Measurements from ENCODE around the gene STXBP3.

The STXBP3 gene

GRCh38 chr1:108808438-108808837 is 62.0 kb downstream of the STXBP3 start:
- peaks cover 43% of the 10 kb centered on the region for H3K36me3 ChIP-seq (ENCODE audit: control insufficient read depth, insufficient read depth, low read length)
- H3K9ac ChIP-seq (ENCODE audit: low read depth, low read length), result no peak overlapping the region

GRCh38 chr1:108811611-108812010 is 65.1 kb downstream of the STXBP3 start:
- Histone ChIP-seq H3K36me3 (ENCODE audit: control insufficient read depth, insufficient read depth, low read length) (peaks cover 23% of the 10 kb centered on the region), H3K4me3 (ENCODE audit: low read depth, low read length) (no peak overlapping the region), H3K27me3 (ENCODE audit: control insufficient read depth, insufficient read depth, low read length) (no peaks in the 10 kb centered on the region), H3K27ac (ENCODE audit: low read depth, low read length) (no peak overlapping the region), H3K4me1 (ENCODE audit: control insufficient read depth, insufficient read depth, low read length) (peaks cover 20% of the 10 kb centered on the region), H3K9ac (ENCODE audit: low read depth, low read length) (no peak overlapping the region), H3K9me3 (ENCODE audit: control insufficient read depth, insufficient read depth, low read length) (no peaks in the 10 kb centered on the region)

More at GRCh38 chr1:108808438-108808837, 62.0 kb downstream of the STXBP3 start:
- Histone ChIP-seq H3K27me3 (ENCODE audit: control insufficient read depth, insufficient read depth, low read length) (no peaks in the 10 kb centered on the region), H3K4me3 (ENCODE audit: low read depth, low read length) (no peak overlapping the region), H3K9me3 (ENCODE audit: control insufficient read depth, insufficient read depth, low read length) (no peaks in the 10 kb centered on the region), H3K4me1 (ENCODE audit: control insufficient read depth, insufficient read depth, low read length) (no peaks in the 10 kb centered on the region), H3K27ac (ENCODE audit: low read depth, low read length) (no peak overlapping the region)

DNA sequence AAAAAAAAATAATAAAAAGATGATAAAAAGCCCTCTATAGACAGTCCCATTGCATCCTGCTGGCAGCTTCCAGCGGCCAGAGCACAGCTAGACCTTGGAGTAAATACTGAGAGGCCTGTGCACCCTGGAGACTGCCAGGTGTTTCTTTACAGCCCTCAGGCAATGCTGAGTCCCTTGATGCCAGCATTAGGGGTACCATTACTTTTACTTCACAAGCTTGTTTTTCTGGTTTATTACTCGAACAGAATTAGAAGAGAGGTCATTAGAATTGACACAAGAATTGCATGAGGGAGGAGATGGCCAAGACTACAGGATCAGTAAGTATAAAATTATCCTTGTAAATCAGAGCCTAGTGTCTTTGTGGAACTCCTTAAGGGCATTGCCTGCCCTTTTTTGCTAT is 66.9 kb downstream of the STXBP3 start:
- Histone ChIP-seq H3K36me3 (ENCODE audit: control insufficient read depth, insufficient read depth, low read length) (peaks cover 15% of the 10 kb centered on the region), H3K27ac (ENCODE audit: low read depth, low read length) (no peak overlapping the region), H3K4me3 (ENCODE audit: low read depth, low read length) (no peak overlapping the region), H3K9me3 (ENCODE audit: control insufficient read depth, insufficient read depth, low read length) (no peaks in the 10 kb centered on the region), H3K9ac (ENCODE audit: low read depth, low read length) (no peak overlapping the region), H3K27me3 (ENCODE audit: control insufficient read depth, insufficient read depth, low read length) (no peaks in the 10 kb centered on the region), H3K4me1 (ENCODE audit: control insufficient read depth, insufficient read depth, low read length) (peaks cover 26% of the 10 kb centered on the region)

DNA sequence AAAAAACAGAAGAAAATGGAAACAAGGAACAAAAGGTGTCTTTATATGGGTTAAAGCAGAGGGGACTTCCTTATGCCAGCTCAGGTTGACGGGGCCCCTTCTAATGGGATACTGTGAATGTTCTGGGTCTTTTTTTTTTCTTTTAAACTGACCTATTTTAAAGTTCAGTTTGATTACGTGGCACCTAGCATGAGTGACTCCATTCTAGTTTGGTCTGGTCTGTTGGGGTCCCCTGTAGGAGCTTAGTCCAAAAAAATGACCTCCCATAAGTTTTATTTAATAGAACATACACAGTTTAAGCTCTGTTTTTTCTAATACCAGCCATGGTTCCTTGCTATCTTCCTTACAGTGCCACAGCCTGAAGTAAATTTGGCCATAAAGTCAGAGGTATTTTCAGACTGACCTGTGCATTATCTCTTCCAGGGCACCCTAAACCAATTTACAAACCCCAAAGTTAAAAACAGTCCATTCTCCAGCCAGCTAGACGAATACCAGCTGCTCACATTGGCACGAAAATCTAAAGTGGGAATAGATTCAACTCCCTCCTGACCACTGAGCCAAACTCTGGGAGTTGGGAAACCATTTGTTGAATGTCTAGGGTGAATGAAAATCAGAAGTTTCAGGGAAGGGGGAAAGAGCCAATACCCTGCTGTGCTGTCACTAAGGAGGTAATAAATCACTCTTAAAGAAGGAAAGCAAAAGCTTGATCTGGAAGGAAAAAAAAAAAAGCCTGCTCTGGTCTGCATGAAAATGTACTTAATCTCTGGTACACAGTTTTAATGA is 68.1 kb downstream of the STXBP3 start:
- no peak overlapping the region for H3K27ac ChIP-seq (ENCODE audit: low read depth, low read length)
- H3K9me3 ChIP-seq (ENCODE audit: control insufficient read depth, insufficient read depth, low read length), result no peaks in the 10 kb centered on the region
- H3K4me1 ChIP-seq (ENCODE audit: control insufficient read depth, insufficient read depth, low read length), result peaks cover 26% of the 10 kb centered on the region
- no peak overlapping the region for H3K9ac ChIP-seq (ENCODE audit: low read depth, low read length)
- H3K27me3 ChIP-seq (ENCODE audit: control insufficient read depth, insufficient read depth, low read length), result no peaks in the 10 kb centered on the region
- H3K4me3 ChIP-seq (ENCODE audit: low read depth, low read length), result no peak overlapping the region
- peaks cover 7% of the 10 kb centered on the region; the same call in 1 of the 2 replicates for H3K36me3 ChIP-seq (ENCODE audit: control insufficient read depth, insufficient read depth, low read length)

- no peak overlapping the region for H3K4me3 ChIP-seq (ENCODE audit: low read depth, low read length)
- peaks cover 26% of the 10 kb centered on the region for H3K4me1 ChIP-seq (ENCODE audit: control insufficient read depth, insufficient read depth, low read length)
- H3K36me3 ChIP-seq (ENCODE audit: control insufficient read depth, insufficient read depth, low read length), result 0 out of 2 replicates have a peak, but pooled peaks cover under 1% of the 10 kb centered on the region
- H3K9me3 ChIP-seq (ENCODE audit: control insufficient read depth, insufficient read depth, low read length), result no peaks in the 10 kb centered on the region
- peak overlapping the region; percentile 3; the same call in 1 of the 2 replicates for H3K9ac ChIP-seq (ENCODE audit: low read depth, low read length)
- H3K27ac ChIP-seq (ENCODE audit: low read depth, low read length), result no peak overlapping the region
- H3K27me3 ChIP-seq (ENCODE audit: control insufficient read depth, insufficient read depth, low read length), result no peaks in the 10 kb centered on the region
Measured at GRCh38 chr1:108815566-108815965, 69.1 kb downstream of the STXBP3 start.

DNA sequence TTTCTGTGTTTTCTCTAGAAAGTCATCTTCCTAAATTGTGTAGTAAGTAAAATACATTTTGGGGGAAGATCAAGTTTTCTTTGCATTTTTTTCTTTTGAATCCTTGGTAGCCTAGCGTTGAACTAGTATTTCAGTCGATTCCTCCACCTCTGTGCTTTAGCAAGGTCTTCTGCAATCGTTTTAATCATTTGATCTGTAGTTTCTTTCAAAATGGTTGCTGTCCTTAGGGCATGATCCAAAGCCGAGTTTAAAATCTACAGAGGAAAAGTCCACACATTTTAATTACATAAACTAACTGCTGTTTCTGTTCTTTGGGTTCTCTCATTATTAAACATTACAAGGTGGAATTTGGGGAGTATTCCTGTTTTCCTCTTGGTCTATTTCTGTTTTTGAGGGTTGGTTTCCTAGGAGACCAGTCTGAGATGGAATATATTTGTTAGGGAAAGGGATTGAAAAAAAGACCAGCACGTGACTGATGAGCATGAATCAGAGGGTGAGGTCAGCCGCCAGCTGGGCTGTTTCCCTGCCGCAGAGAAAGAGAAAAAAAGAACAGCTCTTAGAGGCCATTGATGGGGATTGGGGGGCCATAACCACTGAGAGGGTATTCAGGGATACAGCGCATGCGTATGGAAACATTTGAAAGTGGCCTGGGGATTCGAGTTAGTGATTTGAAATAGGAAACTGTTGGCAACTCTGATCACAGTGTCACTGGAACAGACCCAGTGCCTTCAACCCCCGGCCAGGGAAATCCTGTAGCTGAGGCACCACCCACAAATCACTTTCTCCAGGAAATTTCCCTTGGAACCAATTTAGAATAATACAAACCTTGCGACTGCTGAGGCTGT is 69.8 kb downstream of the STXBP3 start:
- Histone ChIP-seq H3K4me3 (ENCODE audit: low read depth, low read length) (no peak overlapping the region; the same call in 1 of the 2 replicates), H3K9ac (ENCODE audit: low read depth, low read length) (peak overlapping the region; percentile 53), H3K36me3 (ENCODE audit: control insufficient read depth, insufficient read depth, low read length) (no peaks in the 10 kb centered on the region), H3K9me3 (ENCODE audit: control insufficient read depth, insufficient read depth, low read length) (no peaks in the 10 kb centered on the region), H3K27me3 (ENCODE audit: control insufficient read depth, insufficient read depth, low read length) (no peaks in the 10 kb centered on the region), H3K27ac (ENCODE audit: low read depth, low read length) (peak overlapping the region; percentile 59), H3K4me1 (ENCODE audit: control insufficient read depth, insufficient read depth, low read length) (peaks cover 26% of the 10 kb centered on the region)

GRCh38 chr1:108817016-108817415 is 70.5 kb downstream of the STXBP3 start:
- Histone ChIP-seq H3K4me3 (ENCODE audit: low read depth, low read length) (no peak overlapping the region), H3K9ac (ENCODE audit: low read depth, low read length) (peak overlapping the region; percentile 53; the same call in 1 of the 2 replicates), H3K27ac (ENCODE audit: low read depth, low read length) (peak overlapping the region; percentile 59), H3K9me3 (ENCODE audit: control insufficient read depth, insufficient read depth, low read length) (no peaks in the 10 kb centered on the region), H3K4me1 (ENCODE audit: control insufficient read depth, insufficient read depth, low read length) (peaks cover 26% of the 10 kb centered on the region), H3K36me3 (ENCODE audit: control insufficient read depth, insufficient read depth, low read length) (no peaks in the 10 kb centered on the region), H3K27me3 (ENCODE audit: control insufficient read depth, insufficient read depth, low read length) (no peaks in the 10 kb centered on the region)

DNA sequence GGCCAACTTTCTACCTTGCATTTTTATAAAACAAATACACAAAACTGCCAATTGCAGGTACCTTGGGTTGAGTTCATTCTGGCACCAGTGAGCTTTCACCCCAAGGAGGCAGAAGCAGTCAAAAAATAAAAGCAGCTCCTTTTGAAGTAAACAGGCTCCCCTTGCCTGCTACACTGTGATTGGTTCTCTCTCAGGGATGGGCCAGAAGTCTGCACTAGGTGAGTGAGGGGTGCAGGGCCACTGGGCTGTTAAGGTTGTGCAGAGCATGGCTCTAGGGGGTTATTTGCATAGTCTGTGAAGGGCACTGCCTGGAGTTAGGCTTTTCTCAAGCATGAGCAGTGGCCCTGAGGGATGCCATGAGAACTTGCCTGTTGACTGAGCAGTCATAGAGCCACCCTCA is 71.3 kb downstream of the STXBP3 start:
- Histone ChIP-seq H3K9me3 (ENCODE audit: control insufficient read depth, insufficient read depth, low read length) (no peaks in the 10 kb centered on the region), H3K27ac (ENCODE audit: low read depth, low read length) (no peak overlapping the region)

GRCh38 chr1:108819878-108820277 is 73.4 kb downstream of the STXBP3 start:
- no peak overlapping the region for H3K9ac ChIP-seq (ENCODE audit: low read depth, low read length)
- no peaks in the 10 kb centered on the region for H3K27me3 ChIP-seq (ENCODE audit: control insufficient read depth, insufficient read depth, low read length)
- peaks cover 18% of the 10 kb centered on the region for H3K4me1 ChIP-seq (ENCODE audit: control insufficient read depth, insufficient read depth, low read length)
- no peaks in the 10 kb centered on the region for H3K9me3 ChIP-seq (ENCODE audit: control insufficient read depth, insufficient read depth, low read length)
- H3K36me3 ChIP-seq (ENCODE audit: control insufficient read depth, insufficient read depth, low read length), result no peaks in the 10 kb centered on the region
- no peak overlapping the region for H3K27ac ChIP-seq (ENCODE audit: low read depth, low read length)
- H3K4me3 ChIP-seq (ENCODE audit: low read depth, low read length), result no peak overlapping the region

More for the DNA sequence above, 71.3 kb downstream of the STXBP3 start:
- Histone ChIP-seq H3K27me3 (ENCODE audit: control insufficient read depth, insufficient read depth, low read length) (no peaks in the 10 kb centered on the region), H3K4me3 (ENCODE audit: low read depth, low read length) (no peak overlapping the region), H3K36me3 (ENCODE audit: control insufficient read depth, insufficient read depth, low read length) (no peaks in the 10 kb centered on the region), H3K9ac (ENCODE audit: low read depth, low read length) (no peak overlapping the region), H3K4me1 (ENCODE audit: control insufficient read depth, insufficient read depth, low read length) (peaks cover 26% of the 10 kb centered on the region)

GRCh38 chr1:108823632-108824031 is 77.2 kb downstream of the STXBP3 start:
- no peak overlapping the region for H3K4me3 ChIP-seq (ENCODE audit: low read depth, low read length)
- H3K36me3 ChIP-seq (ENCODE audit: control insufficient read depth, insufficient read depth, low read length), result no peaks in the 10 kb centered on the region
- H3K4me1 ChIP-seq (ENCODE audit: control insufficient read depth, insufficient read depth, low read length), result no peaks in the 10 kb centered on the region
- no peak overlapping the region for H3K27ac ChIP-seq (ENCODE audit: low read depth, low read length)
- H3K27me3 ChIP-seq (ENCODE audit: control insufficient read depth, insufficient read depth, low read length), result no peaks in the 10 kb centered on the region
- H3K9ac ChIP-seq (ENCODE audit: low read depth, low read length), result no peak overlapping the region
- H3K9me3 ChIP-seq (ENCODE audit: control insufficient read depth, insufficient read depth, low read length), result no peaks in the 10 kb centered on the region

DNA sequence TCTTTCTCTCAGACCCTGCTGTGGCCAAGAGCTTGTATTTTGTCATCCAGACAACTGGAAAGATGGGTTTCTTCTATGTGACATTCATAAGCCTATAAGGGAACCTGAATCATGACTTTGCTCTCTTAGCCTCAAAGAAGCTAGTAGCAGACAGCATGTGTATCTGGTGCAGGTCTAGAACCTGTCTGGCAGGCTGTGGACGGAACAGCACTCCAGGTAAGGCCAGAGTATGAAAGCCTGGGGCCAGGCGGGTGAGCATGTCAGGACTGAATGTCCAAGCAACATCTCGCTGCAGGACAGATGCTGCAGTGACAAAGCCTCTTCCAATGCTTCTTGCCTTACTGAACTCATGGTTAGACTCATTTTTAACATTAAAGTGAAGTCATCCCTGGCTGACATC is 77.6 kb downstream of the STXBP3 start:
- no peaks in the 10 kb centered on the region for H3K9me3 ChIP-seq (ENCODE audit: control insufficient read depth, insufficient read depth, low read length)
- H3K9ac ChIP-seq (ENCODE audit: low read depth, low read length), result no peak overlapping the region
- no peaks in the 10 kb centered on the region for H3K4me1 ChIP-seq (ENCODE audit: control insufficient read depth, insufficient read depth, low read length)
- H3K4me3 ChIP-seq (ENCODE audit: low read depth, low read length), result no peak overlapping the region
- H3K36me3 ChIP-seq (ENCODE audit: control insufficient read depth, insufficient read depth, low read length), result no peaks in the 10 kb centered on the region
- no peak overlapping the region for H3K27ac ChIP-seq (ENCODE audit: low read depth, low read length)
- no peaks in the 10 kb centered on the region for H3K27me3 ChIP-seq (ENCODE audit: control insufficient read depth, insufficient read depth, low read length)

Measured in HUES48 (cell line).